ENCODE results near the gene GCG.

GRCh38 chr2:162138310-162138709 lies 13.7 kb downstream of the GCG start:
- no peak for TF ChIP-seq CTCF (IDR thresholded peaks at IDR 0.05; ENCODE audit: borderline replicate concordance, extremely low read depth, low read length, poor library complexity, severe bottlenecking)
- TF ChIP-seq EZH2 (IDR thresholded peaks at IDR 0.05; ENCODE audit: borderline replicate concordance, low read depth, low read length, severe bottlenecking) = no peak
